HepG2 (cell line): ENCODE data around the gene MIF4GD. TPM values are rescaled to one million over a fixed set of nuclear protein-coding genes. Genes with fewer than 3 reads are reported as not detected.
A peak's percentile ranks its signal among the peaks of the same experiment; 100 is the strongest.

Experiments used
- ATF7 ChIP-seq, 2 experiments: fragments of 450-650 bp in 1 of 2; sonication (generic) in 1 of 2; formaldehyde crosslinking in 1 of 2; IDR thresholded peaks; 2 replicates each; pipeline versions ENCODE4 v1.4.0 to v1.6.1; 2016 to 2020; ENCODE audit warnings: antibody characterized with exemption in 1 of 2, mild to moderate bottlenecking in 1 of 2, missing genetic modification reagents in 1 of 2
- CBX5 ChIP-seq: sonication (generic); formaldehyde crosslinking; IDR thresholded peaks from 2 replicates; pipeline ENCODE4 v1.4.0; 2020; ENCODE audit warnings: missing genetic modification reagents, borderline replicate concordance
- GABPB1 ChIP-seq: IDR thresholded peaks from 2 replicates; pipeline ENCODE4 v1.6.1; 2016; ENCODE audit warnings: mild to moderate bottlenecking, missing genetic modification reagents, moderate library complexity, missing compliant biosample characterization
- HNRNPK ChIP-seq: fragments of 200-400 bp; formaldehyde crosslinking; IDR thresholded peaks from 2 replicates; pipeline ENCODE4 v1.6.1; 2018; ENCODE audit warnings: low read length, low read depth, moderate library complexity, mild to moderate bottlenecking; ENCODE audit not compliant: poor library complexity, severe bottlenecking
- MEIS1 ChIP-seq: sonication (generic); formaldehyde crosslinking; IDR thresholded peaks from 2 replicates; pipeline ENCODE4 v1.9.0; 2021; ENCODE audit warnings: mild to moderate bottlenecking, missing genetic modification reagents, moderate library complexity, borderline replicate concordance
- MTA1 ChIP-seq: sonication (generic); formaldehyde crosslinking; IDR thresholded peaks from 2 replicates; pipeline ENCODE4 v1.4.0; 2020; ENCODE audit warnings: missing genetic modification reagents, mild to moderate bottlenecking, borderline replicate concordance
- NFE2L2 ChIP-seq: fragments of 150-350 bp; IDR thresholded peaks from 2 replicates; pipeline ENCODE4 v1.6.1; 2014; ENCODE audit warnings: low read length
- PRMT3 ChIP-seq: sonication (generic); formaldehyde crosslinking; IDR thresholded peaks from 2 replicates; pipeline ENCODE4 v1.8.1; 2022; ENCODE audit warnings: low read depth, mild to moderate bottlenecking, moderate library complexity, missing genetic modification reagents, borderline replicate concordance
- SYNCRIP ChIP-seq: fragments of 200-400 bp; formaldehyde crosslinking; IDR thresholded peaks from 2 replicates; pipeline ENCODE4 v1.6.1; 2018; ENCODE audit warnings: mild to moderate bottlenecking, low read depth, low read length; ENCODE audit not compliant: insufficient read depth
- U2AF2 ChIP-seq: fragments of 200-400 bp; formaldehyde crosslinking; IDR thresholded peaks from 2 replicates; pipeline ENCODE4 v1.6.1; 2017; ENCODE audit warnings: low read depth, mild to moderate bottlenecking, low read length
- ZNF251 ChIP-seq: sonication (generic); formaldehyde crosslinking; IDR thresholded peaks from 2 replicates; pipeline ENCODE4 v1.9.0; 2021; ENCODE audit warnings: mild to moderate bottlenecking, missing genetic modification reagents
- ZNF354B ChIP-seq: sonication (generic); formaldehyde crosslinking; IDR thresholded peaks from 2 replicates; pipeline ENCODE4 v1.8.0; 2022; ENCODE audit warnings: mild to moderate bottlenecking, missing genetic modification reagents
- ZNF570 ChIP-seq: sonication (generic); formaldehyde crosslinking; IDR thresholded peaks from 2 replicates; pipeline ENCODE4 v1.4.0; 2020; ENCODE audit warnings: mild to moderate bottlenecking, missing genetic modification reagents, borderline replicate concordance
- ZNF607 ChIP-seq: sonication (generic); formaldehyde crosslinking; IDR thresholded peaks from 2 replicates; pipeline ENCODE4 v1.5.1; 2020; ENCODE audit warnings: missing genetic modification reagents, mild to moderate bottlenecking, borderline replicate concordance
- ZNF678 ChIP-seq: sonication (generic); formaldehyde crosslinking; IDR thresholded peaks from 2 replicates; pipeline ENCODE4 v1.4.0; 2020; ENCODE audit warnings: mild to moderate bottlenecking, missing genetic modification reagents
- ZNF746 ChIP-seq: sonication (generic); formaldehyde crosslinking; IDR thresholded peaks from 2 replicates; pipeline ENCODE4 v1.8.0; 2022; ENCODE audit warnings: mild to moderate bottlenecking, missing genetic modification reagents
- ZNF777 ChIP-seq: sonication (generic); formaldehyde crosslinking; IDR thresholded peaks from 2 replicates; pipeline ENCODE4 v1.4.0; 2020; ENCODE audit warnings: missing genetic modification reagents
- ZSCAN29 ChIP-seq: sonication (generic); formaldehyde crosslinking; conservative IDR thresholded peaks from 2 replicates; pipeline ENCODE4 v1.4.0; 2020; ENCODE audit warnings: mild to moderate bottlenecking, missing genetic modification reagents
- polyA plus RNA-seq, 8 experiments: library from polyadenylated mRNA; depleted of rRNA in 3 of 8; stranded (reverse) in 7 of 8; unstranded in 1 of 8; fragments of >200 nt; fragmentation: Illumina TruSeq in 4 of 8; extraction: Trizol in 4 of 8; gene quantifications; 2 replicates each; pipeline versions ENCODE4 v1.2.1 to v1.2.3, GENCODE V29; 2011 to 2016; ENCODE audit warnings: low read depth in 4 of 8, missing spikeins in 1 of 8, mixed read lengths in 1 of 8; ENCODE audit not compliant: insufficient read depth in 1 of 8
- total RNA-seq, 5 experiments: library from RNA; depleted of rRNA; stranded (reverse); fragments of >200 nt; fragmentation: Illumina TruSeq; extraction: Trizol; gene quantifications; 2 replicates each; pipeline ENCODE4 v1.2.3, GENCODE V29; 2016; ENCODE audit warnings: low read depth in 1 of 5
- TF ChIP-seq, protein P1 (sequence below): IDR thresholded peaks from 2 replicates; pipeline ENCODE4 v1.6.1; 2016
- TF ChIP-seq, protein P2 (sequence below): sonication (generic); formaldehyde crosslinking; IDR thresholded peaks from 2 replicates; pipeline ENCODE4 v1.4.0; 2020; ENCODE audit warnings: missing genetic modification reagents, mild to moderate bottlenecking, borderline replicate concordance
- TF ChIP-seq, protein P3 (sequence below): sonication (generic); formaldehyde crosslinking; IDR thresholded peaks from 2 replicates; pipeline ENCODE4 v1.9.0; 2022; ENCODE audit warnings: missing genetic modification reagents, mild to moderate bottlenecking, borderline replicate concordance
- TF ChIP-seq, protein P4 (sequence below): sonication (generic); formaldehyde crosslinking; IDR thresholded peaks from 2 replicates; pipeline ENCODE4 v1.4.0; 2020; ENCODE audit warnings: mild to moderate bottlenecking, low read depth, missing genetic modification reagents

MIF4GD gene
- total and polyA plus RNA-seq, 2 of the 13 experiments (the other 11 are each of a cell fraction or from before 2014, with no cell fraction given), result 14.0 to 28.0 TPM

DNA sequence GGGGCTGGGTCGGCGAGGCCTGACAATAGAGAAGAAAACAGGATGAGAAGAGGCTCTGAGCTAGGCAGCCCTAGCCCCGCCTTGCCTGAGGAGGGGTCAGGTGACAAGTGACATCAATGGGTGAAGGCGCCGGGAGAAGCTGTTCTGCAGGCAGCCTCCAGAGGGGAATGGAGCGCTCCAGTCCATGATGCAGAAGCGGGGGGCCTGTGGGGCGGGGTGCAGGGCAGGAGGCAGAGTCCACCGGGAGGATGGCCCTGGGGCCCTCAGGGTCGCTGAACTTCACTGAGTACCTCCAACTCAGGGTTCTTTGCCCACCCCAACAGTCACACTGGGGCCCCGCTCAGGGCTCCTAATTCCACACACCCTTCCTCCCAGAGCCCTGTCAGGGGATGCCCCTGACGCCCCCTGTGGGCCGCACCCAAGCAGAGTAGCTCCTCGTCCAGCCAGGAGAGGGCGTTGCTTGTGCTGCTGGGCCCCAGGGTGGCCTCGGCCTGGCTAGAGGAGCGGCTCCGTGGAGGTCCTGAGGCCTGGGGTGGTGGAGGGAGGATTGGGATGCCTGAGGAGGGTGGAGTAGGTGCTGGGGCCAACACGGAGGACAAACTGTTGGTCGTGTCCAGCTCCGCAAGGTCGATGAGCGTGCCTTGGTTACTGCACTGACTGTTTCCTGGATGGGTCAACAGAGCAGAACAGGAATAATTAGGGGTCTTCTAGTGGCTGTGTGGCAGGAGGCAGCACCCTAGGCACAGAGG, 30.5 kb downstream of the MIF4GD start (continued):
- TF ChIP-seq ZNF746 (CRISPR knock-in tag) (no peak), ZNF251 (CRISPR knock-in tag) (no peak), ZNF354B (CRISPR knock-in tag) (no peak), GABPB1 (CRISPR knock-in tag) (peak; percentile 22; the same call in 1 of the 2 replicates), MTA1 (0 out of 2 replicates have a peak, but pooled peaks have one; percentile 47), NFE2L2 (no peak), ZNF607 (no peak), ZNF777 (CRISPR knock-in tag) (no peak), ATF7 (IDR thresholded peaks at IDR 0.05) (no peak), ATF7 (CRISPR knock-in tag; IDR thresholded peaks at IDR 0.05) (no peak), CBX5 (no peak), SYNCRIP (no peak), ZNF678 (CRISPR knock-in tag) (no peak), ZNF570 (CRISPR knock-in tag) (no peak), PRMT3 (CRISPR knock-in tag) (no peak), HNRNPK (no peak), MEIS1 (CRISPR knock-in tag) (0 out of 2 replicates have a peak, but pooled peaks have one; percentile 60), ZSCAN29 (CRISPR knock-in tag) (no peak), U2AF2 (no peak)
- TF ChIP-seq, protein P1, sequence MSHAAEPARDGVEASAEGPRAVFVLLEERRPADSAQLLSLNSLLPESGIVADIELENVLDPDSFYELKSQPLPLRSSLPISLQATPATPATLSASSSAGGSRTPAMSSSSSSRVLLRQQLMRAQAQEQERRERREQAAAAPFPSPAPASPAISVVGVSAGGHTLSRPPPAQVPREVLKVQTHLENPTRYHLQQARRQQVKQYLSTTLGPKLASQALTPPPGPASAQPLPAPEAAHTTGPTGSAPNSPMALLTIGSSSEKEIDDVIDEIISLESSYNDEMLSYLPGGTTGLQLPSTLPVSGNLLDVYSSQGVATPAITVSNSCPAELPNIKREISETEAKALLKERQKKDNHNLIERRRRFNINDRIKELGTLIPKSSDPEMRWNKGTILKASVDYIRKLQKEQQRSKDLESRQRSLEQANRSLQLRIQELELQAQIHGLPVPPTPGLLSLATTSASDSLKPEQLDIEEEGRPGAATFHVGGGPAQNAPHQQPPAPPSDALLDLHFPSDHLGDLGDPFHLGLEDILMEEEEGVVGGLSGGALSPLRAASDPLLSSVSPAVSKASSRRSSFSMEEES, result no peak
- TF ChIP-seq, protein P2, sequence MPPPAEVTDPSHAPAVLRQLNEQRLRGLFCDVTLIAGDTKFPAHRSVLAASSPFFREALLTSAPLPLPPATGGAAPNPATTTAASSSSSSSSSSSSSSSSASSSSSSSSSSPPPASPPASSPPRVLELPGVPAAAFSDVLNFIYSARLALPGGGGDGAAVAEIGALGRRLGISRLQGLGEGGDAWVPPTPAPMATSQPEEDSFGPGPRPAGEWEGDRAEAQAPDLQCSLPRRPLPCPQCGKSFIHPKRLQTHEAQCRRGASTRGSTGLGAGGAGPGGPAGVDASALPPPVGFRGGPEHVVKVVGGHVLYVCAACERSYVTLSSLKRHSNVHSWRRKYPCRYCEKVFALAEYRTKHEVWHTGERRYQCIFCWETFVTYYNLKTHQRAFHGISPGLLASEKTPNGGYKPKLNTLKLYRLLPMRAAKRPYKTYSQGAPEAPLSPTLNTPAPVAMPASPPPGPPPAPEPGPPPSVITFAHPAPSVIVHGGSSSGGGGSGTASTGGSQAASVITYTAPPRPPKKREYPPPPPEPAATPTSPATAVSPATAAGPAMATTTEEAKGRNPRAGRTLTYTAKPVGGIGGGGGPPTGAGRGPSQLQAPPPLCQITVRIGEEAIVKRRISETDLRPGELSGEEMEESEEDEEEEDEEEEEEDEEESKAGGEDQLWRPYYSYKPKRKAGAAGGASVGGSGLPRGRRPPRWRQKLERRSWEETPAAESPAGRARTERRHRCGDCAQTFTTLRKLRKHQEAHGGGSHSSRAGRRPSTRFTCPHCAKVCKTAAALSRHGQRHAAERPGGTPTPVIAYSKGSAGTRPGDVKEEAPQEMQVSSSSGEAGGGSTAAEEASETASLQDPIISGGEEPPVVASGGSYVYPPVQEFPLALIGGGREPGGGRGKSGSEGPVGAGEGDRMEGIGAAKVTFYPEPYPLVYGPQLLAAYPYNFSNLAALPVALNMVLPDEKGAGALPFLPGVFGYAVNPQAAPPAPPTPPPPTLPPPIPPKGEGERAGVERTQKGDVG (CRISPR knock-in tag), result no peak
- TF ChIP-seq, protein P3, sequence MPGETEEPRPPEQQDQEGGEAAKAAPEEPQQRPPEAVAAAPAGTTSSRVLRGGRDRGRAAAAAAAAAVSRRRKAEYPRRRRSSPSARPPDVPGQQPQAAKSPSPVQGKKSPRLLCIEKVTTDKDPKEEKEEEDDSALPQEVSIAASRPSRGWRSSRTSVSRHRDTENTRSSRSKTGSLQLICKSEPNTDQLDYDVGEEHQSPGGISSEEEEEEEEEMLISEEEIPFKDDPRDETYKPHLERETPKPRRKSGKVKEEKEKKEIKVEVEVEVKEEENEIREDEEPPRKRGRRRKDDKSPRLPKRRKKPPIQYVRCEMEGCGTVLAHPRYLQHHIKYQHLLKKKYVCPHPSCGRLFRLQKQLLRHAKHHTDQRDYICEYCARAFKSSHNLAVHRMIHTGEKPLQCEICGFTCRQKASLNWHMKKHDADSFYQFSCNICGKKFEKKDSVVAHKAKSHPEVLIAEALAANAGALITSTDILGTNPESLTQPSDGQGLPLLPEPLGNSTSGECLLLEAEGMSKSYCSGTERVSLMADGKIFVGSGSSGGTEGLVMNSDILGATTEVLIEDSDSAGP (CRISPR knock-in tag), result peak; percentile 45; the same call in 1 of the 2 replicates
- TF ChIP-seq, protein P4, sequence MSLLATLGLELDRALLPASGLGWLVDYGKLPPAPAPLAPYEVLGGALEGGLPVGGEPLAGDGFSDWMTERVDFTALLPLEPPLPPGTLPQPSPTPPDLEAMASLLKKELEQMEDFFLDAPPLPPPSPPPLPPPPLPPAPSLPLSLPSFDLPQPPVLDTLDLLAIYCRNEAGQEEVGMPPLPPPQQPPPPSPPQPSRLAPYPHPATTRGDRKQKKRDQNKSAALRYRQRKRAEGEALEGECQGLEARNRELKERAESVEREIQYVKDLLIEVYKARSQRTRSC (CRISPR knock-in tag), result no peak
